ENCODE data around the gene TRAF2. TPM values are rescaled to one million over a fixed set of nuclear protein-coding genes. Genes with fewer than 3 reads are reported as not detected.
A peak's percentile ranks its signal among the peaks of the same experiment; 100 is the strongest.

TRAF2 gene
- total and polyA plus RNA-seq, 9 of the 15 experiments (the other 6 are each of a cell fraction or from before 2014, with no cell fraction given) = 0.24 to 45.2 (median 18.0) TPM

- intact Hi-C loops (cut with micrococcal nuclease) (no loop called here), in situ Hi-C loops (cut with MboI) (no loop called here)
- H4K20me1 ChIP-seq (replicated peaks; ENCODE audit: control insufficient read depth, insufficient read depth, low read length) = 0 out of 2 replicates have a peak, but pooled peaks cover 7% of the 10 kb centered on the region
- no peak overlapping the region for H3K4me2 ChIP-seq (ENCODE audit: insufficient read depth, low read length)
- H3K27me3 ChIP-seq (ENCODE audit: control insufficient read depth in 2 of 2, insufficient read depth in 2 of 2, low read length in 2 of 2) = no peaks in the 10 kb centered on the region
- no peak overlapping the region for H3K27ac ChIP-seq (ENCODE audit: extremely low read depth, low read depth, low read length)
- H3K4me3 ChIP-seq = no peak overlapping the region
- peak overlapping the region in 1 of 2 experiments; percentile 97; a peak in 2 of 4 replicates for H3K9ac ChIP-seq (ENCODE audit: insufficient read depth in 1 of 2, low read depth in 2 of 2, low read length in 2 of 2)
- CTCF ChIA-PET (ENCODE audit: low intra/inter-chr PET ratio) = no interaction called here
- TF ChIP-seq NCOR1 (IDR thresholded peaks at IDR 0.05) = no peak
- peak; percentile 82 for TF ChIP-seq RBM22 (IDR thresholded peaks at IDR 0.05; ENCODE audit: low read depth, low read length, poor library complexity, severe bottlenecking)
- TF ChIP-seq NUFIP1 (IDR thresholded peaks at IDR 0.05; ENCODE audit: partially characterized antibody) = no peak
- TF ChIP-seq HMGN3 (IDR thresholded peaks at IDR 0.05; ENCODE audit: borderline replicate concordance, extremely low read depth, insufficient read length, low read depth, low read length) = peak; percentile 12
- TF ChIP-seq CEBPB (tag; IDR thresholded peaks at IDR 0.05) = no peak
- no peak for TF ChIP-seq TEAD4 (IDR thresholded peaks at IDR 0.05; ENCODE audit: low read length)
- no peak for TF ChIP-seq TEAD4 (CRISPR knock-in tag; IDR thresholded peaks at IDR 0.05; ENCODE audit: borderline replicate concordance)
- peak; percentile 18; the same call in 1 of the 2 replicates for TF ChIP-seq RBFOX2 (IDR thresholded peaks at IDR 0.05; ENCODE audit: low read depth, low read length)
- peak; percentile 19 for TF ChIP-seq KDM5B (IDR thresholded peaks at IDR 0.05; ENCODE audit: insufficient replicate concordance, low read depth, low read length)
- no peak for TF ChIP-seq IRF1 (CRISPR knock-in tag; IDR thresholded peaks at IDR 0.05; ENCODE audit: borderline replicate concordance)
- peak; percentile 72 for TF ChIP-seq POLR2G (IDR thresholded peaks at IDR 0.05; ENCODE audit: low read depth, low read length)
- H3K36me3 ChIP-seq (ENCODE audit: control insufficient read depth, insufficient read depth, low read length) = peaks cover 29% of the 10 kb centered on the region; the same call in 1 of the 3 replicates
- FAIRE-seq (no peak), DNase-seq (ENCODE audit: extremely low read depth in 1 of 4, low spot score in 3 of 4) (no peak), ATAC-seq (no peak)
- no peak overlapping the region for H2AFZ ChIP-seq (ENCODE audit: low read depth, low read length)
- 90% methylated on average over 20 of the region's 23 CpGs for WGBS (ENCODE audit: insufficient coverage, low coverage, missing lambda C conversion rate)
- peaks cover 9 to 88% of the 10 kb centered on the region in 2 experiments; a peak in 4 of 5 replicates for H3K4me1 ChIP-seq (replicated peaks in 1 of 2; ENCODE audit: control insufficient read depth in 2 of 2, insufficient read depth in 2 of 2, low read length in 2 of 2)
- H3K9me3 ChIP-seq (replicated peaks; ENCODE audit: control insufficient read depth, insufficient read depth, low read depth, low read length) = no peaks in the 10 kb centered on the region
- no TSS peak for BruUV-seq (replicated peaks)
- POLR2A ChIA-PET = interaction anchor here (0.6 to 1.5 kb wide), 4 partner anchors 11 to 160 kb away, joined by 3 to 8 read pairs (median 4); partner anchors contain the start of gene EDF1
- H3K79me2 ChIP-seq (ENCODE audit: control insufficient read depth, insufficient read depth, low read length) = peaks cover 27% of the 10 kb centered on the region
- H3K9me1 ChIP-seq (ENCODE audit: control insufficient read depth, insufficient read depth, low read length) = no peaks in the 10 kb centered on the region
Observed at GRCh38 chr9:136850866-136851775, 35.2 kb upstream of the TRAF2 start.
